Activated CD8-positive, alpha-beta T cell treated with anti-CD3 and anti-CD28 coated beads for 36 hours (primary cell): ENCODE data around the gene RAPGEF1. TPM values are rescaled to one million over a fixed set of nuclear protein-coding genes. Genes with fewer than 3 reads are reported as not detected.

Source experiments
- ATAC-seq: fragments of 200-7000 bp; cut with Tn5 transposase; one replicate; pipeline ENCODE4 v1.10.0; 2021; ENCODE audit warnings: mild to moderate bottlenecking, moderate library complexity
- CTCF ChIA-PET: fragments of 350-600 bp; sonication (Branson Sonifier 250); formaldehyde crosslinking; loops from one replicate; lab custom pipeline; 2021; ENCODE audit warnings: antibody characterized with exemption; lab: Charles Lee
- POLR2A ChIA-PET: fragments of 350-600 bp; sonication (Branson Sonifier 250); formaldehyde crosslinking; loops from one replicate; lab custom pipeline; 2021; ENCODE audit warnings: antibody characterized with exemption; lab: Charles Lee
- DNase-seq: peaks from one replicate; pipeline ENCODE4 v3.0.0-alpha.2; 2020
- H3K27ac Mint-ChIP-seq: one replicate; pipeline ENCODE4 v1.8.0; 2021; ENCODE audit warnings: mild to moderate bottlenecking, mixed read lengths
- H3K27me3 Mint-ChIP-seq: one replicate; pipeline ENCODE4 v1.8.0; 2021; ENCODE audit warnings: mixed read lengths
- H3K36me3 Mint-ChIP-seq: one replicate; pipeline ENCODE4 v1.8.0; 2021; ENCODE audit warnings: low read depth, mixed read lengths
- H3K4me1 Mint-ChIP-seq: one replicate; pipeline ENCODE4 v1.8.0; 2021; ENCODE audit warnings: low read depth, mixed read lengths
- H3K4me3 Mint-ChIP-seq: one replicate; pipeline ENCODE4 v1.8.0; 2021; ENCODE audit warnings: mild to moderate bottlenecking, moderate library complexity, mixed read lengths
- H3K9me3 Mint-ChIP-seq: one replicate; pipeline ENCODE4 v1.8.0; 2021; ENCODE audit warnings: mixed read lengths
- intact Hi-C: fragments of 100-400 bp; cut with micrococcal nuclease; formaldehyde crosslinking; loops from one replicate; pipeline ENCODE4 v1.10.0; 2022
- total RNA-seq, 2 experiments: library from RNA; stranded (reverse); gene quantifications; one replicate each; pipeline ENCODE4 v1.2.3, GENCODE V29; 2021
- TF ChIP-seq, protein P1 (sequence below): fragments of 200-600 bp; IDR thresholded peaks from one replicate; pipeline ENCODE4 v1.8.0; 2022; ENCODE audit warnings: antibody characterized with exemption, mild to moderate bottlenecking

Gene RAPGEF1
- total RNA-seq, 2 experiments from 2014 or later, result 84.5 to 85.2 TPM

DNA sequence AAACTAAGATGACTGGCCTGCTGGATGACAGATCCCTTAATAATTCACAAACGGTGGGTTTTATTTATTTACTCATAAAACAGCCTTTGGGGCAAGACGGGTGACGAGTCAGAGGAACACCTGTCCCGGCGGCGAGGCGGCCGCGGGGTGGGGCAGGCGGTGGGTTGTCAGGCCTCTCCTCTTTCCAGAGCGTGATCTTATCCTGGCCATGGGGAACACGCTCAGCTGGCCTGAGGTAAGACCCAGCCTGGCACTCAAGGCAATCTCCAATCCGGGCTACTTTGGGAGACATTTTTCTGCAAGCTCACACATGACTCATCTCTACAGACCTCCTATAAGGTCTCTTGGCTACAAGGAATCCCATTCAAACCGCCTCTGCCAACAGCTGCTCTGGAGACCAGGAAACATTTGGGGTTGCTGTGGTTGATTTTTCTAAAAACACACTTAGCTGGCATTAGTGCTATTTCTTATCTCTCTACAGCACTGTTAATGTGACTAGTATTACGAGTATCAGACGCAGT lies 6.3 kb downstream of the RAPGEF1 start:
- Mint-ChIP-seq H3K27ac (peak overlapping the region; percentile 92), H3K9me3 (no peaks in the 10 kb centered on the region), H3K4me1 (peaks cover 88% of the 10 kb centered on the region), H3K36me3 (peaks cover 35% of the 10 kb centered on the region), H3K4me3 (peak overlapping the region; percentile 41), H3K27me3 (no peaks in the 10 kb centered on the region)
- intact Hi-C loops, result loop anchor here (5.0 to 10.0 kb wide), 3 partner anchors 76 to 479 kb away; partner anchors contain the start of gene POMT1
- DNase-seq (peak; percentile 72), ATAC-seq (peak; percentile 6)
- ChIA-PET POLR2A (interaction anchor here (0.8 to 10.5 kb wide), 9 partner anchors 9 to 361 kb away, joined by 3 to 119 read pairs (median 4); no protein-coding TSS in a partner anchor), CTCF (interaction anchor here (3.8 kb wide), 1 partner anchor 24 kb away, joined by 16 read pairs; no protein-coding TSS in a partner anchor)
- TF ChIP-seq, protein P1, sequence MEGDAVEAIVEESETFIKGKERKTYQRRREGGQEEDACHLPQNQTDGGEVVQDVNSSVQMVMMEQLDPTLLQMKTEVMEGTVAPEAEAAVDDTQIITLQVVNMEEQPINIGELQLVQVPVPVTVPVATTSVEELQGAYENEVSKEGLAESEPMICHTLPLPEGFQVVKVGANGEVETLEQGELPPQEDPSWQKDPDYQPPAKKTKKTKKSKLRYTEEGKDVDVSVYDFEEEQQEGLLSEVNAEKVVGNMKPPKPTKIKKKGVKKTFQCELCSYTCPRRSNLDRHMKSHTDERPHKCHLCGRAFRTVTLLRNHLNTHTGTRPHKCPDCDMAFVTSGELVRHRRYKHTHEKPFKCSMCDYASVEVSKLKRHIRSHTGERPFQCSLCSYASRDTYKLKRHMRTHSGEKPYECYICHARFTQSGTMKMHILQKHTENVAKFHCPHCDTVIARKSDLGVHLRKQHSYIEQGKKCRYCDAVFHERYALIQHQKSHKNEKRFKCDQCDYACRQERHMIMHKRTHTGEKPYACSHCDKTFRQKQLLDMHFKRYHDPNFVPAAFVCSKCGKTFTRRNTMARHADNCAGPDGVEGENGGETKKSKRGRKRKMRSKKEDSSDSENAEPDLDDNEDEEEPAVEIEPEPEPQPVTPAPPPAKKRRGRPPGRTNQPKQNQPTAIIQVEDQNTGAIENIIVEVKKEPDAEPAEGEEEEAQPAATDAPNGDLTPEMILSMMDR, result no peak

DNA sequence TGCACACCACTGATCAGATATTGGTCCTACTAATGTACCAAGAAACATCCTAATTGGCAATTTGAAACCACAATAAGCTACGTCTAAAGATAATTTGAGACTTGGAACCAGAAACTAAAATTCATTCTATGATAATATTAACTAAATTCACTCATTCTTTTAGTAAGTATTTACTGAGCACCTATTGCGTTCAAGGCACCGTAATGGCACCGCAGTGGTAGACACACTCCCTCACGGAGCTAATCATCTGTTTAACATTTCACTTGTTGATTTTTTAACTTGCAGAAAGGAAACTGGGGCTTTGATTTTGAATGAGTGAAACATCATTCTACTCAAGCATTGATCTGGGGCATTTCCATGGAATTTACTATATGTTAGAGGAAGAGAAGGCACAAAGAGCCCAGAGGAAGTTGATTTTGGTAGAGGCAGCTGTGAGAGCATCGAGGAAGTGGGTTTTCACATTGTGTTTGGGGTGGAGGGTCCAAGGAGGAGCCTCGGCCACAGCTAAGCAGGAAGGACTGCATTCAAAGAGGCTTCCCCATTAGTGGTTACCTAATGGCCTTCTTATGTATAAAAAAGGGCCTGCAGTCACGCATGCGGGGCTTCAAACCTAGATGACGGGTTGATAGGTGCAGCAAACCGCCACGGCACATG lies 7.1 kb downstream of the RAPGEF1 start:
- POLR2A ChIA-PET, result interaction anchor here (0.7 to 10.5 kb wide), 14 partner anchors 8 to 466 kb away, joined by 3 to 119 read pairs (median 4); no protein-coding TSS in a partner anchor
- intact Hi-C loops, result loop anchor here (5.0 to 10.0 kb wide), 3 partner anchors 75 to 478 kb away; partner anchors contain the start of gene POMT1
- Mint-ChIP-seq H3K27me3 (no peaks in the 10 kb centered on the region), H3K36me3 (peaks cover 35% of the 10 kb centered on the region), H3K9me3 (no peaks in the 10 kb centered on the region), H3K27ac (peak overlapping the region; percentile 92), H3K4me3 (peak overlapping the region; percentile 60), H3K4me1 (peaks cover 91% of the 10 kb centered on the region)
- CTCF ChIA-PET, result interaction anchor here (0.6 to 3.8 kb wide), 8 partner anchors 10 to 141 kb away, joined by 3 to 16 read pairs (median 4); no protein-coding TSS in a partner anchor
- peak; percentile 71 for DNase-seq
- peak; percentile 4 for ATAC-seq
- TF ChIP-seq, protein P1, result no peak

DNA sequence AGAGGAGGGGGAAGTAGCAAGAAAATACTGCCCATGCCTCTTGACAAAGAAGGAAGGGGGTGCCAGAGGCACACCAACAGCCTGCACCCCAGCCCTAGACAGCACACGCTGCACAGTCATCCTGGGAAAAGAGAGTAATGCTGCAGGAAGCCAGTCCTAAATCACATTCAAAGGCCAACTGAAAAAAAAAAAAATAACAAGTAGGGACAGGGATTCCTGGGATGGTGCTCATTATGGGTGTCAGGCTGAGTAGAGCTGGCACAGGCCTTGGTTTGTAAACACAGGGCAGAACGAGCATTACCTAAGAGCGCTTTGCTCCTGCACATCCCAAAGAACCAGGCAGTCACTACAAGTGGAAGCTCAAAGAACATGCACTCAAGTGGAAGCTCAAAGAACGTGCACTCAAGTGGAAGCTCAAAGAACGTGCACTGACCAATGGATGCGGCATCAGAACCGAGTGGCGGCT lies 7.8 kb downstream of the RAPGEF1 start:
- ATAC-seq (no peak), DNase-seq (no peak)
- peak overlapping the region; percentile 92 for H3K27ac Mint-ChIP-seq
- H3K4me1 Mint-ChIP-seq, result peaks cover 93% of the 10 kb centered on the region
- H3K27me3 Mint-ChIP-seq, result no peaks in the 10 kb centered on the region
- TF ChIP-seq, protein P1, result no peak
- peak overlapping the region; percentile 60 for H3K4me3 Mint-ChIP-seq
- H3K9me3 Mint-ChIP-seq, result no peaks in the 10 kb centered on the region
- CTCF ChIA-PET, result interaction anchor here (0.9 to 5.9 kb wide), 10 partner anchors 6 to 153 kb away, joined by 3 to 65 read pairs (median 5); partner anchors contain the start of gene RAPGEF1
- POLR2A ChIA-PET, result interaction anchor here (1.0 to 10.5 kb wide), 11 partner anchors 17 to 359 kb away, joined by 3 to 119 read pairs (median 5); no protein-coding TSS in a partner anchor
- intact Hi-C loops, result loop anchor here (5.0 to 10.0 kb wide), 3 partner anchors 75 to 477 kb away; partner anchors contain the start of gene POMT1
- H3K36me3 Mint-ChIP-seq, result peaks cover 33% of the 10 kb centered on the region

DNA sequence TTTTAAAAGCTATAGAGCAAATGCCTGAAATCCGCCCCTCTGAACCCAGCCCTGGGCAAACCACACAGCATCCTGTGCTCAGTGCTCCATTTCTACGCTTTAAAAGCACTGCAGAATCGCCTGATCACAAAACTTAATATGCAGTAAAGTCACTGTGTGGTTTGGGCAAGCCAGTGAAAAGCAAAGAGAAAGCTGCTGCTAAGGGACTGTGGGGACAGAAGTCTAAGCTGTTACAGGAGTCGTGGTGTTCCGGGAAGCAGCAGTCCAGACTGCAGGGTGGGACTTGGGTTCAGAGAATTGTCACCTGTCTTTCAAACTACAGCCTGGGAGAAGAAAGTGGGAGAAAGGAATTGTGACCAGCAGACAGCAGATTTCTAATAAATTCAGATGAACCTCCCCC lies 8.2 kb downstream of the RAPGEF1 start:
- ATAC-seq, result peak; percentile 12
- Mint-ChIP-seq H3K27ac (peak overlapping the region; percentile 92), H3K4me3 (peak overlapping the region; percentile 60), H3K9me3 (no peaks in the 10 kb centered on the region), H3K4me1 (peaks cover 93% of the 10 kb centered on the region), H3K27me3 (no peaks in the 10 kb centered on the region), H3K36me3 (peaks cover 33% of the 10 kb centered on the region)
- peak; percentile 67 for DNase-seq
- TF ChIP-seq, protein P1, result no peak
- POLR2A ChIA-PET, result interaction anchor here (0.6 to 10.5 kb wide), 13 partner anchors 16 to 1038 kb away, joined by 3 to 119 read pairs (median 4); no protein-coding TSS in a partner anchor
- CTCF ChIA-PET, result interaction anchor here (0.6 to 5.9 kb wide), 12 partner anchors 7 to 232 kb away, joined by 3 to 65 read pairs (median 4); partner anchors contain the start of gene RAPGEF1
- intact Hi-C loops, result loop anchor here (5.0 to 10.0 kb wide), 3 partner anchors 74 to 477 kb away; partner anchors contain the start of gene POMT1
